ENCODE results near the gene ZBTB16. TPM values are rescaled to one million over a fixed set of nuclear protein-coding genes. Genes with fewer than 3 reads are reported as not detected.

The ZBTB16 gene
- total and polyA plus RNA-seq, 2 of the 4 experiments (the other 2 are of a cell fraction) = not detected

DNA sequence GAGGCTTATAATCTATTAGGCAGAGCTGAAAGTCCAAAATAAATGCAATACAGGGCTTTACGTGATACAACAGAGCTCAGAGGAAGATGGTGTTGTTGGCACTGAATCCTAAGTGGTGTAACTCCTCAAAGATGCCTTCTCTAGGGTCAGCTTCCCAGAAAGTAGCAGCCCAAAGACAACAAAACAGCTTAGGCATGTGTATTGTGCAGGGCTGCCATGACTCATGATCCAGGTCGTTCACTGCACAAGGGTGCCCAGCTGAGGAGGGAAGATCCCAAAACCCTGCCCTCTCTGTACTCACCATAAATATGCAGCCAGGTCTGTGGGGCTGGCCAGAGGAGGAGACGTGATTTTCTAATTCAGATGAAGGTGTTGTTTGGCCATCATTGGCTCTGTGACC, 177.3 kb downstream of the ZBTB16 start:
- Histone ChIP-seq H2AFZ (replicated peaks; ENCODE audit: low read length, poor library complexity) (no peak overlapping the region), H3K18ac (ENCODE audit: low read depth, low read length) (no peak overlapping the region), H3K9me3 (ENCODE audit: control insufficient read depth, insufficient read depth, low read length) (no peaks in the 10 kb centered on the region), H3K27ac (ENCODE audit: insufficient read depth, low read length) (no peak overlapping the region), H3K4me3 (ENCODE audit: insufficient read depth, low read depth, low read length) (no peak overlapping the region), H3K36me3 (ENCODE audit: control insufficient read depth, insufficient read depth, low read length) (no peaks in the 10 kb centered on the region), H3K4ac (ENCODE audit: low read depth, low read length) (no peak overlapping the region), H3K56ac (ENCODE audit: extremely low read depth, insufficient read depth, low read length) (no peak overlapping the region), H3K4me2 (ENCODE audit: low read depth, low read length) (no peak overlapping the region), H2BK120ac (ENCODE audit: low read depth, low read length) (no peak overlapping the region), H2AK5ac (ENCODE audit: low read depth, low read length) (no peak overlapping the region), H3K4me1 (ENCODE audit: control insufficient read depth, insufficient read depth, low read length) (no peaks in the 10 kb centered on the region; the same call in 1 of the 2 replicates), H2BK5ac (ENCODE audit: low read depth, low read length, poor library complexity, severe bottlenecking) (no peak overlapping the region), H2AK9ac (replicated peaks; ENCODE audit: low read depth, low read length, poor library complexity) (no peak overlapping the region), H3K9me1 (ENCODE audit: insufficient read depth, low read length) (no peaks in the 10 kb centered on the region), H3K27me3 (ENCODE audit: control insufficient read depth, insufficient read depth, low read length) (peaks cover 30% of the 10 kb centered on the region), H3K79me1 (ENCODE audit: low read depth in 1 of 2, low read length in 2 of 2) (no peaks in the 10 kb centered on the region), H3K9ac (ENCODE audit: low read depth, low read length) (no peak overlapping the region), H2BK15ac (ENCODE audit: low read depth, low read length) (no peak overlapping the region), H2BK20ac (ENCODE audit: low read depth, low read length) (no peak overlapping the region), H4K91ac (ENCODE audit: insufficient read depth, low read depth, low read length) (no peak overlapping the region), H4K8ac (ENCODE audit: low read depth in 2 of 2, low read length in 2 of 2) (no peak overlapping the region), H4K20me1 (ENCODE audit: insufficient read depth, low read length) (no peaks in the 10 kb centered on the region), H4K5ac (ENCODE audit: low read depth, low read length) (no peak overlapping the region), H3K23ac (ENCODE audit: low read depth, low read length) (no peak overlapping the region), H3K14ac (replicated peaks; ENCODE audit: low read depth, low read length) (no peak overlapping the region)
- no peak for DNase-seq
- in situ Hi-C loops (cut with MboI; ENCODE audit: low sequenced_read_pairs) = no loop called here
- TF ChIP-seq RAD21 (IDR thresholded peaks at IDR 0.05; ENCODE audit: low read length) (no peak), NFE2L2 (IDR thresholded peaks at IDR 0.05; ENCODE audit: low read depth, low read length) (no peak), BHLHE40 (IDR thresholded peaks at IDR 0.05; ENCODE audit: low read depth, low read length) (no peak), MAFK (IDR thresholded peaks at IDR 0.05; ENCODE audit: low read depth, low read length) (no peak), CHD1 (IDR thresholded peaks at IDR 0.05; ENCODE audit: low read depth, low read length) (no peak), RFX5 (IDR thresholded peaks at IDR 0.05; ENCODE audit: low read depth, low read length) (no peak), POLR2A (IDR thresholded peaks at IDR 0.05; ENCODE audit: low read depth, low read length) (no peak)
- intact Hi-C loops (cut with micrococcal nuclease) = no loop called here
- dilution Hi-C loops (cut with HindIII; ENCODE audit: low sequenced_read_pairs, unreplicated experiment) = no loop called here
- ChIA-PET POLR2A (ENCODE audit: unreplicated experiment) (no interaction called here), CTCF (no interaction called here)
- BruUV-seq (replicated peaks) = no TSS peak
- no CpG with 5 or more reads among the region's 3 CpGs for WGBS, 2 experiments (ENCODE audit: extremely low coverage in 2 of 2, insufficient read length in 1 of 2)
- ATAC-seq (ENCODE audit: low read depth) = no peak

Measured in IMR-90 (cell line).